ENCODE measurements around the gene HOXB5.
A peak's percentile ranks its signal among the peaks of the same experiment; 100 is the strongest.

HOXB5 gene

GRCh38 chr17:48624544-48625494 is 31.2 kb upstream of the HOXB5 start:
- Histone ChIP-seq H3K4me3 (peak overlapping the region; percentile 39), H3K27me3 (ENCODE audit: low read depth) (peaks cover 85% of the 10 kb centered on the region), H3K36me3 (replicated peaks) (no peaks in the 10 kb centered on the region), H3K9me3 (no peaks in the 10 kb centered on the region), H3K4me1 (no peaks in the 10 kb centered on the region)
- DNase-seq (ENCODE audit: low spot score in 2 of 2) = peak; percentile 19 to 58
- in situ Hi-C loops (cut with MboI; ENCODE audit: low sequenced_read_pairs) = loop anchor here (5.0 kb wide), 1 partner anchor 598 kb away; no protein-coding TSS in a partner anchor

GRCh38 chr17:48624118-48624517 is 30.5 kb upstream of the HOXB5 start:
- Histone ChIP-seq H3K36me3 (replicated peaks) (no peaks in the 10 kb centered on the region), H3K4me1 (no peaks in the 10 kb centered on the region), H3K4me3 (no peak overlapping the region), H3K9me3 (no peaks in the 10 kb centered on the region), H3K27me3 (ENCODE audit: low read depth) (peaks cover 89% of the 10 kb centered on the region)
- DNase-seq (ENCODE audit: low spot score in 2 of 2) = no peak
- in situ Hi-C loops (cut with MboI; ENCODE audit: low sequenced_read_pairs) = loop anchor here (5.0 kb wide), 1 partner anchor 597 kb away; no protein-coding TSS in a partner anchor

GRCh38 chr17:48623583-48623982 is 30.0 kb upstream of the HOXB5 start:
- no peak for DNase-seq (ENCODE audit: low spot score in 2 of 2)
- peaks cover 89% of the 10 kb centered on the region for H3K27me3 ChIP-seq (ENCODE audit: low read depth)

GRCh38 chr17:48622857-48623256 is 29.3 kb upstream of the HOXB5 start:
- in situ Hi-C loops (cut with MboI; ENCODE audit: low sequenced_read_pairs) = loop anchor here (5.0 kb wide), 1 partner anchor 596 kb away; no protein-coding TSS in a partner anchor
- peaks cover 88% of the 10 kb centered on the region for H3K27me3 ChIP-seq (ENCODE audit: low read depth)
- no peaks in the 10 kb centered on the region; the same call in 1 of the 2 replicates for H3K4me1 ChIP-seq
- H3K36me3 ChIP-seq (replicated peaks) = no peaks in the 10 kb centered on the region
- H3K4me3 ChIP-seq = no peak overlapping the region
- DNase-seq (ENCODE audit: low spot score in 2 of 2) = no peak
- H3K9me3 ChIP-seq = no peaks in the 10 kb centered on the region

More at GRCh38 chr17:48623583-48623982, 30.0 kb upstream of the HOXB5 start:
- no peaks in the 10 kb centered on the region for H3K36me3 ChIP-seq (replicated peaks)
- in situ Hi-C loops (cut with MboI; ENCODE audit: low sequenced_read_pairs) = loop anchor here (5.0 kb wide), 1 partner anchor 596 kb away; no protein-coding TSS in a partner anchor
- H3K9me3 ChIP-seq = no peaks in the 10 kb centered on the region
- no peak overlapping the region for H3K4me3 ChIP-seq
- H3K4me1 ChIP-seq = no peaks in the 10 kb centered on the region; the same call in 1 of the 2 replicates

GRCh38 chr17:48621410-48622392 is 28.1 kb upstream of the HOXB5 start:
- in situ Hi-C loops (cut with MboI; ENCODE audit: low sequenced_read_pairs) = loop anchor here (5.0 kb wide), 1 partner anchor 594 kb away; no protein-coding TSS in a partner anchor
- Histone ChIP-seq H3K4me3 (no peak overlapping the region), H3K4me1 (no peaks in the 10 kb centered on the region; the same call in 1 of the 2 replicates), H3K27me3 (ENCODE audit: low read depth) (peaks cover 88% of the 10 kb centered on the region), H3K36me3 (replicated peaks) (no peaks in the 10 kb centered on the region), H3K9me3 (no peaks in the 10 kb centered on the region)
- DNase-seq (ENCODE audit: low spot score in 2 of 2) = no peak

GRCh38 chr17:48620461-48621139 is 27.0 kb upstream of the HOXB5 start:
- in situ Hi-C loops (cut with MboI; ENCODE audit: low sequenced_read_pairs) = loop anchor here (5.0 kb wide), 1 partner anchor 593 kb away; no protein-coding TSS in a partner anchor
- no peak overlapping the region for H3K4me3 ChIP-seq
- no peaks in the 10 kb centered on the region for H3K36me3 ChIP-seq (replicated peaks)
- no peaks in the 10 kb centered on the region for H3K9me3 ChIP-seq
- DNase-seq (ENCODE audit: low spot score in 2 of 2) = no peak
- no peaks in the 10 kb centered on the region; the same call in 1 of the 2 replicates for H3K4me1 ChIP-seq
- H3K27me3 ChIP-seq (ENCODE audit: low read depth) = peaks cover 92% of the 10 kb centered on the region

GRCh38 chr17:48619826-48620449 is 26.4 kb upstream of the HOXB5 start:
- H3K27me3 ChIP-seq (ENCODE audit: low read depth) = peaks cover 92% of the 10 kb centered on the region
- H3K4me1 ChIP-seq = no peaks in the 10 kb centered on the region; the same call in 1 of the 2 replicates

GRCh38 chr17:48618256-48618896 is 24.8 kb upstream of the HOXB5 start:
- peak; percentile 84 to 90 for DNase-seq (ENCODE audit: low spot score in 2 of 2)
- in situ Hi-C loops (cut with MboI; ENCODE audit: low sequenced_read_pairs) = no loop called here

More at GRCh38 chr17:48619826-48620449, 26.4 kb upstream of the HOXB5 start:
- in situ Hi-C loops (cut with MboI; ENCODE audit: low sequenced_read_pairs) = loop anchor here (5.0 kb wide), 1 partner anchor 593 kb away; no protein-coding TSS in a partner anchor
- no peaks in the 10 kb centered on the region for H3K9me3 ChIP-seq
- H3K36me3 ChIP-seq (replicated peaks) = no peaks in the 10 kb centered on the region
- DNase-seq (ENCODE audit: low spot score in 2 of 2) = no peak
- H3K4me3 ChIP-seq = no peak overlapping the region

GRCh38 chr17:48617471-48618255 is 24.1 kb upstream of the HOXB5 start:
- in situ Hi-C loops (cut with MboI; ENCODE audit: low sequenced_read_pairs) = no loop called here
- H3K27me3 ChIP-seq (ENCODE audit: low read depth) = peaks cover 82% of the 10 kb centered on the region
- H3K4me3 ChIP-seq = no peak overlapping the region
- H3K36me3 ChIP-seq (replicated peaks) = no peaks in the 10 kb centered on the region
- H3K9me3 ChIP-seq = no peaks in the 10 kb centered on the region
- no peaks in the 10 kb centered on the region; the same call in 1 of the 2 replicates for H3K4me1 ChIP-seq
- no peak for DNase-seq (ENCODE audit: low spot score in 2 of 2)

More at GRCh38 chr17:48618256-48618896, 24.8 kb upstream of the HOXB5 start:
- Histone ChIP-seq H3K9me3 (no peaks in the 10 kb centered on the region), H3K4me1 (no peaks in the 10 kb centered on the region; the same call in 1 of the 2 replicates), H3K4me3 (peak overlapping the region; percentile 15), H3K36me3 (replicated peaks) (no peaks in the 10 kb centered on the region), H3K27me3 (ENCODE audit: low read depth) (peaks cover 89% of the 10 kb centered on the region)

- in situ Hi-C loops (cut with MboI; ENCODE audit: low sequenced_read_pairs) = no loop called here
These were observed 23.3 kb upstream of the HOXB5 start for GRCh38 chr17:48616717-48617470.

More at GRCh38 chr17:48616717-48617470, 23.3 kb upstream of the HOXB5 start:
- DNase-seq (ENCODE audit: low spot score in 2 of 2) = no peak
- Histone ChIP-seq H3K27me3 (ENCODE audit: low read depth) (peaks cover 74% of the 10 kb centered on the region), H3K9me3 (no peaks in the 10 kb centered on the region), H3K36me3 (replicated peaks) (no peaks in the 10 kb centered on the region), H3K4me1 (peaks cover under 1% of the 10 kb centered on the region; the same call in 1 of the 2 replicates), H3K4me3 (no peak overlapping the region)

Data from HAP-1 (cell line).